ENCODE results near the gene SERINC5. TPM values are rescaled to one million over a fixed set of nuclear protein-coding genes. Genes with fewer than 3 reads are reported as not detected.
"Not testable (repeated sequence)": the region's sequence is repeated elsewhere in the genome, so short reads cannot be mapped to it uniquely, and the experiment has no call there.

Gene SERINC5
- total RNA-seq, 4 donors from 2014 or later: 19.5 to 32.8 (median 25.6) TPM

- no peak for ATAC-seq (ENCODE audit: low FRiP score)
- DNase-seq (ENCODE audit: low spot score): no peak
- no peak for TF ChIP-seq CTCF (IDR thresholded peaks at IDR 0.05)
Measured at GRCh38 chr5:80159133-80159815, 96.6 kb downstream of the SERINC5 start.

- no peak for ATAC-seq (ENCODE audit: low FRiP score)
- TF ChIP-seq CTCF (IDR thresholded peaks at IDR 0.05): no peak
Measured at GRCh38 chr5:80156156-80156555, 99.7 kb downstream of the SERINC5 start.

GRCh38 chr5:80154749-80155148 is 101.1 kb downstream of the SERINC5 start:
- no peak for ATAC-seq (ENCODE audit: low FRiP score)
- no peak for DNase-seq (ENCODE audit: low spot score)
- TF ChIP-seq CTCF (IDR thresholded peaks at IDR 0.05): no peak

More at GRCh38 chr5:80156156-80156555, 99.7 kb downstream of the SERINC5 start:
- no peak for DNase-seq (ENCODE audit: low spot score)

DNA sequence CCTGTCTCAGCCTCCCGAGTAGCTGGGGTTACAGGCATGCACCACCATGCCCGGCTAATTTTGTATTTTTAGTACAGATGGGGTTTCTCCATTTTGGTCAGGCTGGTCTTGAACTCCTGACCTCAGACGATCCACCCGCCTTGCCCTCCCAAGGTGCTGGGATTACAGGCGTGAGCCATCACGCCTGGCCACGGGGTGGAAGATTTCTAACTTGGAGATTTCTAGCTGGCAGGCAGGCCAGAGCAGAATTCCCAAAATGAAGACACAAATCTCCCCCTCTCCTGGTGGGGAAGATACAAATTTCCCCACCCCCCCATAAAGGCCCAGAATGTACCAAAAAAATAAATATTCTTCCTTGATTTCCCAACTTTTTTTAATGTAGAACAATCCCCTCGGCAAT is 101.6 kb downstream of the SERINC5 start:
- ATAC-seq (ENCODE audit: low FRiP score); DNase-seq (ENCODE audit: low spot score): not testable (repeated sequence)

- TF ChIP-seq CTCF (IDR thresholded peaks at IDR 0.05): no peak
Measured at GRCh38 chr5:80153586-80154126, 102.2 kb downstream of the SERINC5 start.

GRCh38 chr5:80152778-80153177 is 103.1 kb downstream of the SERINC5 start:
- ATAC-seq (ENCODE audit: low FRiP score): no peak
- DNase-seq (ENCODE audit: low spot score): no peak
- no peak for TF ChIP-seq CTCF (IDR thresholded peaks at IDR 0.05)

More at GRCh38 chr5:80153586-80154126, 102.2 kb downstream of the SERINC5 start:
- no peak for DNase-seq (ENCODE audit: low spot score)
- no peak for ATAC-seq (ENCODE audit: low FRiP score)

DNA sequence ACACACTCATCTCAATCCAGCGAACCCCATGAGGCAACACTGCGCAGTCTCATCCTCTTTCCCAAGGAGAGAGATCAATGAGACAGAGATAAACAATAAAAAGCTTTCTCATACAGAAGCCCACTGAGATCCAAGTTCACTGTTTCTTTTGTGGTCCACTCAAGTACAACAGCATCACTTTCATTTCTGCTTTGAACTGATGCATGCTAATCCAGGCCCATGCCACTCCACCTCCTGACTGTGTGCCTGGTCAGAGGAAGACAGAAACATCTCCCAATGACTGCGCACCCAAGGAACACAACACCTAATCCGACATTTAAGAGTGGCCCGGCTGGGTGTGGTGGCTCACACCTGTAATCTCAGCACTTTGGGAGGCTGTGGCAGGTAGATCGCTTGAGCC is 104.0 kb downstream of the SERINC5 start:
- ATAC-seq (ENCODE audit: low FRiP score): no peak
- DNase-seq (ENCODE audit: low spot score): no peak
- TF ChIP-seq CTCF (IDR thresholded peaks at IDR 0.05): no peak

Measured in omental fat pad (tissue), 4 donors.